Activated T-cell treated with anti-CD3 and anti-CD28 coated beads for 48 hours (primary cell): ENCODE data around the gene GEMIN4.
"Not testable (repeated sequence)": the region's sequence is repeated elsewhere in the genome, so short reads cannot be mapped to it uniquely, and the experiment has no call there.

Experiments
- DNase-seq: peaks from one replicate; pipeline ENCODE4 v3.0.0-alpha.2; 2020; ENCODE audit warnings: low read depth

Gene GEMIN4

DNA sequence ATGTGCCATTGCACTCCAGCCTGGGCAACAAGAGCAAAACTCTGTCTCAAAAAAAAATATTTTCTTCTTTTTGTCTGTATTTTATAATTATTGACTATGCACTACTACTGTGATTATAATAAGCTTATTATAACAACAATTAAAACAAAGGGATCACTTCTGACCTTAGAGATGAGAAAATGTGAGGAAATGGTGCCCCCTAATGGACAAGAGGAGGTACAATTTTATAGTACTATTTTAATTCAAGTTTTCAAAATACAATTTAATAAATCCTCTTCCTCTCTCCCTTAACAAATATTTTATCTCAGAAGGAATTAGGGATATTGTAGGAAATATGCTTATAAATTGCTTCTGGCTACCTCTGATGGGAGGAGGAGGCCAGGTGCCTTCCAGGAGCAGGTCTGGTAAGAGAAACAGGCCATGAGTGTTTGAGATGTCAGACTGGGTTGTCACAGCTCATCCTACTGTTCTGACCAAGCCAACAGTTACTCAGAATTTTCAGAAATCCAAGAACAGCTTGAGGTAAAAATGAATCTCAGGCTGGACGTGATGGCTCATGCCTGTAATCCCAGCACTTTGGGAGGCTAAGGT, 51.5 kb downstream of the GEMIN4 start:
- DNase-seq, result no peak

DNA sequence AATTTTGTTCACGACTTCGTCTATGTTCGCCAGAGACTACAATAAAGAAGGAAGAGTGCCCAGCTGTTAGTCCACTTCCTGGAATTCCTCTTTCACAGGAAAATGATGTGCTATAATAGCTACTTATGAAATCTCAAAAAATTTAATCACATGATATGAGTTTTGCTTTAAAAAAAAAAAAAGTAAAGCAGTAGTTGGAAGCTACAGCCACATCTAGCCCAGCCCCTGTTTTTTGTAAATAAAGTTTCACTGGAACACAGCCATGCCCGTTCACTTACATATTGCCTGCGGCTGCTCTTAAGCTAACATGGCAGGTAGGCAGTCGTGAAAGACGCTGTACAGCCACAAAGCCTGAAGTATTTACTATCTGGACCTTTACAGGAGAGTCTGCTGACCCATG, 52.7 kb downstream of the GEMIN4 start:
- DNase-seq, result no peak

GRCh38 chr17:698096-698495, 54.0 kb downstream of the GEMIN4 start:
- not testable (repeated sequence) for DNase-seq

GRCh38 chr17:697682-698081, 54.4 kb downstream of the GEMIN4 start:
- DNase-seq, result no peak

GRCh38 chr17:696369-696768, 55.7 kb downstream of the GEMIN4 start:
- DNase-seq, result no peak
